Hepatocyte (in vitro differentiated cells): ENCODE measurements around the gene PROSER2. TPM values are rescaled to one million over a fixed set of nuclear protein-coding genes. Genes with fewer than 3 reads are reported as not detected.
A peak's percentile ranks its signal among the peaks of the same experiment; 100 is the strongest.

Experiments
- DNase-seq: peaks from one replicate; pipeline ENCODE4 v3.0.0-alpha.2; 2016; ENCODE audit warnings: low spot score
- H2AFZ ChIP-seq: fragments of 200-600 bp; sonication (generic); 2 replicates; pipeline ENCODE4 v1.6.0; 2016; ENCODE audit warnings: antibody characterized with exemption, mild to moderate bottlenecking
- H3K27ac ChIP-seq: fragments of 200-600 bp; sonication (generic); 2 replicates; pipeline ENCODE4 v1.5.1; 2016; ENCODE audit warnings: mild to moderate bottlenecking
- H3K27me3 ChIP-seq: fragments of 200-600 bp; sonication (generic); 2 replicates; pipeline ENCODE4 v1.6.1; 2016
- H3K36me3 ChIP-seq: fragments of 200-600 bp; sonication (generic); replicated peaks from 2 replicates; pipeline ENCODE4 v1.5.1; 2016; ENCODE audit warnings: low read depth; ENCODE audit not compliant: insufficient read depth
- H3K4me1 ChIP-seq: fragments of 200-600 bp; sonication (generic); 2 replicates; pipeline ENCODE4 v1.5.1; 2016; ENCODE audit warnings: mild to moderate bottlenecking, moderate library complexity; ENCODE audit not compliant: insufficient read depth
- H3K4me2 ChIP-seq: fragments of 200-600 bp; sonication (generic); 2 replicates; pipeline ENCODE4 v1.6.0; 2016
- H3K4me3 ChIP-seq: fragments of 200-600 bp; sonication (generic); 2 replicates; pipeline ENCODE4 v1.5.1; 2016; ENCODE audit warnings: mild to moderate bottlenecking
- H3K79me2 ChIP-seq: fragments of 200-600 bp; sonication (generic); 2 replicates; pipeline ENCODE4 v1.6.0; 2017; ENCODE audit warnings: mild to moderate bottlenecking
- H3K9me2 ChIP-seq: fragments of 200-600 bp; sonication (generic); replicated peaks from 2 replicates; pipeline ENCODE4 v1.6.0; 2017; ENCODE audit warnings: mild to moderate bottlenecking; ENCODE audit not compliant: insufficient read depth
- H3K9me3 ChIP-seq: fragments of 200-600 bp; sonication (generic); 2 replicates; pipeline ENCODE4 v1.5.1; 2016; ENCODE audit warnings: low read depth, mild to moderate bottlenecking
- H4K20me1 ChIP-seq: fragments of 200-600 bp; sonication (generic); 2 replicates; pipeline ENCODE4 v1.6.0; 2016; ENCODE audit warnings: mild to moderate bottlenecking; ENCODE audit not compliant: insufficient read depth, poor library complexity, severe bottlenecking
- EZH2 ChIP-seq: fragments of 200-600 bp; sonication (generic); IDR thresholded peaks from 2 replicates; pipeline ENCODE4 v1.6.1; 2016; ENCODE audit warnings: antibody characterized with exemption, mild to moderate bottlenecking, borderline replicate concordance
- EZH2phosphoT487 ChIP-seq: fragments of 200-600 bp; sonication (generic); IDR thresholded peaks from one replicate; pipeline ENCODE4 v1.6.1; 2018; ENCODE audit warnings: antibody characterized with exemption, mild to moderate bottlenecking, low read depth, moderate library complexity; ENCODE audit not compliant: unreplicated experiment, severe bottlenecking
- WGBS: methylation state at CpG from one replicate; pipeline ENCODE4 v1.1.6; 2016; ENCODE audit warnings: low lambda C conversion rate; ENCODE audit errors: missing lambda C conversion rate; 5-methylcytosine and 5-hydroxymethylcytosine counted together
- polyA plus RNA-seq: library from polyadenylated mRNA; unstranded; fragments of >200 nt; fragmentation: Nextera tagmentation; extraction: Ambion mirVana; gene quantifications from 2 replicates; pipeline ENCODE4 v1.2.1, GENCODE V29; 2016
- total RNA-seq: library from RNA; depleted of rRNA; stranded (reverse); fragments of >200 nt; gene quantifications from 2 replicates; pipeline ENCODE4 v1.2.3, GENCODE V29; 2014
- TF ChIP-seq, protein P1 (sequence below): fragments of 200-600 bp; sonication (generic); IDR thresholded peaks from 2 replicates; pipeline ENCODE4 v1.5.1; 2016; ENCODE audit warnings: antibody characterized with exemption, mild to moderate bottlenecking; ENCODE audit not compliant: poor library complexity

The PROSER2 gene
- total and polyA plus RNA-seq, 2 experiments from 2014 or later: 13.3 to 39.9 TPM

DNA sequence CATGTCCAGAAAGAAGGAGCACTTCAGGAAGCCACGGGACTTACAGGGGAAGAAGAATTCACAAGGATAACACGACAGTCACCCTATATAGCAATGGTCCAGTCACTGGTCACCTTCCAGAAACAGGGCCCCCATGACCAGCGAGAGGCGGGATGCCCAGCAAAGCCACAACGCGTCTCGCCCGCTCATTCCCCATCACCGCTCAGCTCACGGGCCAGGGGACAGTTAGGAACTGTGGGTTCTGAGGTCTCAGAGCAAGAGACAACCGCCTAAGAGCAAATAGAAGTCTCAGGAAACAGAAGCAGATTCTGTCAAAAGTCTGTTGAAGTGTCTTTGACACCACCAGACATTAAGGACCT, 71.9 kb downstream of the PROSER2 start:
- no peaks in the 10 kb centered on the region for H3K9me3 ChIP-seq
- H3K27me3 ChIP-seq: no peaks in the 10 kb centered on the region
- no peaks in the 10 kb centered on the region for H4K20me1 ChIP-seq
- no peak overlapping the region for H3K4me3 ChIP-seq
- no peak overlapping the region for H3K4me2 ChIP-seq
- no peak overlapping the region for H3K27ac ChIP-seq
- H3K4me1 ChIP-seq: peaks cover 8% of the 10 kb centered on the region
- 96% methylated on average over 11 of the region's 11 CpGs for WGBS
- no peaks in the 10 kb centered on the region for H3K79me2 ChIP-seq
- H3K36me3 ChIP-seq: no peaks in the 10 kb centered on the region
- TF ChIP-seq EZH2phosphoT487 (no peak), EZH2 (no peak)
- TF ChIP-seq, protein P1, sequence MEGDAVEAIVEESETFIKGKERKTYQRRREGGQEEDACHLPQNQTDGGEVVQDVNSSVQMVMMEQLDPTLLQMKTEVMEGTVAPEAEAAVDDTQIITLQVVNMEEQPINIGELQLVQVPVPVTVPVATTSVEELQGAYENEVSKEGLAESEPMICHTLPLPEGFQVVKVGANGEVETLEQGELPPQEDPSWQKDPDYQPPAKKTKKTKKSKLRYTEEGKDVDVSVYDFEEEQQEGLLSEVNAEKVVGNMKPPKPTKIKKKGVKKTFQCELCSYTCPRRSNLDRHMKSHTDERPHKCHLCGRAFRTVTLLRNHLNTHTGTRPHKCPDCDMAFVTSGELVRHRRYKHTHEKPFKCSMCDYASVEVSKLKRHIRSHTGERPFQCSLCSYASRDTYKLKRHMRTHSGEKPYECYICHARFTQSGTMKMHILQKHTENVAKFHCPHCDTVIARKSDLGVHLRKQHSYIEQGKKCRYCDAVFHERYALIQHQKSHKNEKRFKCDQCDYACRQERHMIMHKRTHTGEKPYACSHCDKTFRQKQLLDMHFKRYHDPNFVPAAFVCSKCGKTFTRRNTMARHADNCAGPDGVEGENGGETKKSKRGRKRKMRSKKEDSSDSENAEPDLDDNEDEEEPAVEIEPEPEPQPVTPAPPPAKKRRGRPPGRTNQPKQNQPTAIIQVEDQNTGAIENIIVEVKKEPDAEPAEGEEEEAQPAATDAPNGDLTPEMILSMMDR: no peak
- no peaks in the 10 kb centered on the region for H3K9me2 ChIP-seq
- DNase-seq: no peak
- H2AFZ ChIP-seq: no peak overlapping the region

DNA sequence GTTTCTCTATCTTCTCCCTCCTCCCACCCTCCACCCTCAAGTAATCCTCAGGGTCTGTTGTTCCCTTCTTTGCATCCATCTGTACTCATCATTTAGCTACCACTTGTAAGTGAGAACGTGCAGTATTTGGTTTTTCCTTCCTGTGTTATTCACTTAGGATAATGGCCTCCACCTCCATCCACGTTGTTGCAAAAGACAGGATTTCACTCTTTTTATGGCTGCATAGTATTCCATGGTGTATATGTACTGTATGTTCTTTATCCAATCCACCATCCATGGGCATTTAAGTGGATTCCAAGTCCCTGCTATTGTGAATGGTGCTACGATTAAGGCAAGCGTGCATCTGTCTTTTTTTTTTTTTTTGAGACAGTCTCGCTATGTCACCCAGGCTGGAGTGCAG, 72.4 kb downstream of the PROSER2 start:
- DNase-seq: no peak
- Histone ChIP-seq H3K4me3 (no peak overlapping the region), H3K27ac (no peak overlapping the region), H3K27me3 (no peaks in the 10 kb centered on the region), H3K4me2 (no peak overlapping the region), H2AFZ (no peak overlapping the region), H3K4me1 (peaks cover 8% of the 10 kb centered on the region), H3K9me3 (no peaks in the 10 kb centered on the region), H3K9me2 (no peaks in the 10 kb centered on the region), H4K20me1 (no peaks in the 10 kb centered on the region), H3K79me2 (no peaks in the 10 kb centered on the region), H3K36me3 (no peaks in the 10 kb centered on the region)
- TF ChIP-seq EZH2phosphoT487 (no peak), EZH2 (no peak)
- TF ChIP-seq, protein P1: no peak
- 95% methylated on average over 5 of the region's 5 CpGs for WGBS

DNA sequence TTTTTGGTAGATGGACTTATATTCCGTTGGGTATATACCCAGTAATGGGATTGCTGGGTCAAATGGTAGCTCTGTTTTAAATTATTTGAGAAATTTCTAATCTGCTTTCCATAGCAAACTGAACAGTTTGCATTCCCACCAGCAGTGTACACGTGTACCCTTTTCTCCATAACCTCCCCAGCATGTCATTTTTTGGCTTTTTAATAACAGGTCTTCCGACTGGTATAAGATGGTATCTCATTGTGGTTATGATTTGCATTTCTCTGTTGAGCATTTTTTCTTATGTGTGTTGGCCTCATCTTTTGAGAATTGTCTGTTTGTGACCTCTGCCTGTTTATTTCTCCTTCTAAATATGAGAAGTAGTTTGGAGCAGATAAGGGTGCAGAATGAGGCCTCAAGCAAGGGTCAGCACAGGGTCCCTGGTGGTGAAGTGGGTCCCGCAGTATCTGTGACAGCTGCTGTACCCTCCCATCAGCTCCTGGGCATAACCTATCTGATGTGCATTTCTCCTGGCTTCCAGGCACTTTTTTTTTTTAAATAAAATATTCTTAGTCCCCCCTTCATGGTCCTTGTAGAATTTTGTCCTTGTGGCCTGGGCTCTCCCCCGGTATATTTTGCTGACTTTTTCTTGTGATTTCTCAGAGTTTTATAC, 73.5 kb downstream of the PROSER2 start:
- WGBS: 88% methylated on average over 5 of the region's 5 CpGs
- no peaks in the 10 kb centered on the region for H4K20me1 ChIP-seq
- no peaks in the 10 kb centered on the region for H3K79me2 ChIP-seq
- H3K36me3 ChIP-seq: no peaks in the 10 kb centered on the region
- H3K27ac ChIP-seq: no peak overlapping the region
- no peaks in the 10 kb centered on the region for H3K9me3 ChIP-seq
- TF ChIP-seq EZH2phosphoT487: no peak
- no peaks in the 10 kb centered on the region for H3K27me3 ChIP-seq
- H3K4me3 ChIP-seq: no peak overlapping the region
- H3K4me1 ChIP-seq: peaks cover 12% of the 10 kb centered on the region
- H3K9me2 ChIP-seq: no peaks in the 10 kb centered on the region
- DNase-seq: no peak
- no peak overlapping the region for H2AFZ ChIP-seq
- H3K4me2 ChIP-seq: no peak overlapping the region

DNA sequence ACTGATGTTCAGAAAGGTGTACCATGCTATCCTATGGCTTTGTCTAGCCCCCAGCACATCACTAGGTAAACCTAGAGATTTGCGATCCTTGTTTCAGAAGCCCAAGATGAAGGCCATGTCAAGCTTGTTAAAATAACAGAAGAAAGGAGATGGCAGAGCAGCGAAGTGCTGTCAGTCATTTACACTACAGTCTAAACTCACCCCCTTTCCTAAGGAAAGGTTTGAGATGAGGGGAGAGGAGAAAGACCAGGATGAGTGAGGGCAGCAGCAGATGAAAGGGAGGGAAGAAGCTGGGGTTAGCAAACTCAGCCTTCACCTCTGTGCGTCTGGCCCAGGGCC, 74.8 kb downstream of the PROSER2 start:
- no peaks in the 10 kb centered on the region for H3K9me3 ChIP-seq
- H3K4me2 ChIP-seq: no peak overlapping the region
- 67% methylated on average over 3 of the region's 3 CpGs for WGBS
- H3K79me2 ChIP-seq: no peaks in the 10 kb centered on the region
- H3K9me2 ChIP-seq: no peaks in the 10 kb centered on the region
- peaks cover 12% of the 10 kb centered on the region for H3K4me1 ChIP-seq
- H2AFZ ChIP-seq: no peak overlapping the region
- no peak for TF ChIP-seq EZH2
- TF ChIP-seq EZH2phosphoT487: no peak
- TF ChIP-seq, protein P1: no peak
- no peaks in the 10 kb centered on the region for H3K36me3 ChIP-seq
- H3K4me3 ChIP-seq: no peak overlapping the region
- no peak for DNase-seq
- H4K20me1 ChIP-seq: no peaks in the 10 kb centered on the region
- H3K27me3 ChIP-seq: no peaks in the 10 kb centered on the region
- H3K27ac ChIP-seq: peak overlapping the region; percentile 73
